C4-2B (cell line): ENCODE measurements around the gene JCHAIN.
"Not testable (repeated sequence)": the region's sequence is repeated elsewhere in the genome, so short reads cannot be mapped to it uniquely, and the experiment has no call there.

Source experiments
- H3K27ac ChIP-seq: fragments of 450-650 bp; 2 replicates; pipeline ENCODE4 v1.5.1; 2017
- CTCF ChIP-seq: fragments of 450-650 bp; conservative IDR thresholded peaks from 2 replicates; pipeline ENCODE4 v1.5.1; 2017; ENCODE audit warnings: mild to moderate bottlenecking
- ZFX ChIP-seq: fragments of 450-650 bp; IDR thresholded peaks from 2 replicates; pipeline ENCODE4 v1.6.1; 2017

Gene JCHAIN

DNA sequence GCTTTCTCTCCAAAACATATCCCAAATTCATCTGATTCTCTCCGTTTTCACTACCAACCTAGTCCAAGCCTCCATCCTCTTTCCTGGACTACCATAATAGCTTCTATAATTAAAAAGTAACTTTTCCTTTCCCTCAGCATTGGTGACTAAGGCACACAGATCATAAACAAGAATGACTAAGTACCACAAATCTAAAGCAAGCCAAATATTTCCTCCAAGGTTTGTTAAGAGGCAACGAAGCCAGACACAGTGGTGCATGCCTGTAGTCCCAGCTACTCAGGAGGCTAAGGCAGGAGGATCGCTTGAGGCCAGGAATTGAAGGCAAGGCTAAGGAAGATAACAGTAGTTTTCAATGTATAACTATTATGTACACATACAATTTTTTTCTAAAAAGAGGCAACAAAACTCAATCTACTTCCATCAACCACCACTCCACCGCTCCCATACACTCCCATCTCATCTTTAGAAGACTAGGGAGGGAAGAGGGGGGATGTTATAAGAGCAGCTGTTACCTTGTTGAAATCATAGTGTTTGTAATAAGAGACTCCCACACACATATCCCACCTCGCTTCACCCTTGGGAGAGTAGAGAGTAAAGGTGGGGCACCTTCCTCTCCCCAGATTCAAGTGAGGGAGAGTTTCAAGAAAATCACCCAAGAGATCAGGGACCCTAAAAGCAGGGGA, 4.2 kb upstream of the JCHAIN start:
- H3K27ac ChIP-seq: no peak overlapping the region
- TF ChIP-seq CTCF: no peak
- no peak for TF ChIP-seq ZFX

DNA sequence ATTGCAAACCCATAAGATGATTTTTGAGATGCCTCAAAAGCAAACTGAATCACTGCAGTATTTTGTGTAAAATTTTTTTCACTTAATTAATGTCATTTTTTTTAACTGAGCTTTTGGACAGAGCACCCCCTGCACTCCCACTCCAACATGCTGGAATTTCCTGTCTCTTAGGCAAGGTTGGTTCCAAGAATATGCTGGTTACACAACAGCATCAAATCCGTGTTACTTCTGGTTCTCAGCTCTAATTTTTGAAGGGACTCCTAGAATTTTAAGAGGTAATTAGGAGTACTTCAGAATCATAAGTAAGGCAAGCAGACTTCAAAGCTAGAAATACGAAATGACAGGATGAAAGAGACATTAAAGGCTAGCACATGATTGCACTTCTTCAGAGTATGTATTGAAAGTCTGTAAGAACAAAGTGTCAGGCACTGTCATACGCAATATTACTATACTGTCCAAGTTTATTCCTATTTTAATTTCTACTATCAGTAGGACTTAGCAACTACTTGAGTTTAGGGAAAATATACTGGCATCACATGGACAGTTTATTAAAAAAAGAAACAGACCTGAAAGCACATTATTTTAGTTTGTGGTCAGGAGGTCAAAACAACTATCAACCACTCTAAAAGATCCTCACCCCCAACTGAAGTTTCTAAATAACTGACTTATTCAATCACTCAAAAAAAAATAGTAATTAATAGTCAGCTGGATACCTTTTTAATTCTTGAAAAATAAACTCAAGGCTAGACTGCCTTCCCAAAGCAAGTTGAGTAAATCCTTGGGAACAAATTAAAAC, 1.6 kb upstream of the JCHAIN start:
- no peak overlapping the region for H3K27ac ChIP-seq
- no peak for TF ChIP-seq CTCF
- TF ChIP-seq ZFX: no peak

- H3K27ac ChIP-seq: not testable (repeated sequence)
These were observed 4.9 kb downstream of the JCHAIN start for GRCh38 chr4:70661309-70661922.

GRCh38 chr4:70660106-70660505, 6.2 kb downstream of the JCHAIN start:
- TF ChIP-seq CTCF: no peak
- TF ChIP-seq ZFX: no peak
- H3K27ac ChIP-seq: no peak overlapping the region

DNA sequence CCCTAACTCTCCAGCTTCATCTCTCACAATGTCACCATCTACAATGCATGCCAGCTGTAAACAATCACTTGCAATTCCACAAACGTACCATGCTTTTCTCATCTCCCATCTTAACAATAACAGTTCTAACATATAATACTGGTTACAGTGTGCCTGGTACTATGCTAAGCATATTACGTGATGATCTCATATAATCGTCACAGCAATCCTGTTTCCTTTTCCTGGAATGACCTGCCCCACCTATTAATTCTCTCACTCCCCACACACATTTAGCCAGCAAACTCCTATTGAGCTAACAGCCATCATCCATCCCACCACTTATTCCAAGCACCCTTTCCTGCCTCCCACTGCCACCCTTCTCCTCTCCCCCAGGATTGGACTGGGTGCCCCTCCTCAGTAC, 7.9 kb downstream of the JCHAIN start:
- no peak for TF ChIP-seq ZFX
- TF ChIP-seq CTCF: no peak
- H3K27ac ChIP-seq: no peak overlapping the region

DNA sequence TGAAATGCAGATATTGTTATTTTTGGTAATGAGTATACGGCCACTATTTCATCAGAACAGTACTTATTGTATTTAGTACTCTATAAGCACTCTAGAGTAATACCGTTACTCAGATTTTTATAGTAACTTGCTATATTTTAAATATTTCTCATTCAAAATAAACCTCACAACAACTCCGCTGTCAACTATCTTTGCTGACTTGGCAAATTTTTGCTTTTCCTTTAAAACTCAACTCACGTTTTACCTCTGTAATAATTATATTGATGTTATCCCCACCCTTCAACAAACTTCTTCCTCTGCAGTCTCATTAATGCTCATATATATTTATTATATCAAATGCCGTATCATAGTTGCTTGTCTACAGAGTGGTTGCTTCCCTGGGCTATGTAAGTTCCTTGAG, 9.0 kb downstream of the JCHAIN start:
- no peak for TF ChIP-seq ZFX
- no peak for TF ChIP-seq CTCF
- H3K27ac ChIP-seq: no peak overlapping the region

DNA sequence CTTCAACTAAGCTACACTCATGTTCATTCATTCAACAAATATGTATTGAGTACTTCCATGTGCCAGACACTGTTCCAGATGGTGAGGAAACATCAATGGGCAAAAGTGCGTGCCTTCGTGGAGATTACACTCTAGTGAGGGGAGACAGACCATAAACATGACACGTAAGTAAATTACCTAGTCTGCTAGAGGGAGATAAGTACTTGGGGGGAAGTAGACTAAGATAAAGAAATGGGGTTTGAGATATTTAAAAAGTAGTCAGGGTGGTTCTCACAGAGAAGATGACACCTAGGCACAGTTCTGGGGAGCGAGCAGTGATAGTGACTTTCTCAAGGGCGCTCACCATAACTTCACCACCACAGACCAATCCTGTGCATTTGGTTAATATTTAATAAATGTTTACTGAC, 11.7 kb downstream of the JCHAIN start:
- TF ChIP-seq CTCF (no peak), ZFX (no peak)
- no peak overlapping the region for H3K27ac ChIP-seq
